GM04504 (cell line): Measurements from ENCODE around the gene DPP7.

Experiments
- DNase-seq: peaks from one replicate; pipeline ENCODE4 v3.0.0-alpha.2; 2012; ENCODE audit warnings: low read depth

Gene DPP7

GRCh38 chr9:137110911-137111787 is 3.4 kb downstream of the DPP7 start:
- DNase-seq = no peak

- no peak for DNase-seq
These were observed 4.2 kb downstream of the DPP7 start for GRCh38 chr9:137110147-137110910.

- no peak for DNase-seq
These were observed 5.0 kb downstream of the DPP7 start for GRCh38 chr9:137109250-137110146.

- no peak for DNase-seq
These were observed 5.8 kb downstream of the DPP7 start for GRCh38 chr9:137108608-137109249.

- DNase-seq = no peak
These were observed 6.6 kb downstream of the DPP7 start for GRCh38 chr9:137107982-137108381.

- DNase-seq = no peak
These were observed 7.1 kb downstream of the DPP7 start for GRCh38 chr9:137107312-137107921.

- no peak for DNase-seq
These were observed 7.8 kb downstream of the DPP7 start for GRCh38 chr9:137106662-137107250.

- no peak for DNase-seq
These were observed 8.5 kb downstream of the DPP7 start for GRCh38 chr9:137105814-137106661.

- no peak for DNase-seq
These were observed 11.1 kb downstream of the DPP7 start for GRCh38 chr9:137103206-137103999.

- no peak for DNase-seq
These were observed 15.3 kb downstream of the DPP7 start for GRCh38 chr9:137099231-137099630.

GRCh38 chr9:137097761-137098462 is 16.6 kb downstream of the DPP7 start:
- no peak for DNase-seq

- DNase-seq = no peak
These were observed 17.6 kb downstream of the DPP7 start for GRCh38 chr9:137096785-137097546.

GRCh38 chr9:137095664-137096517 is 18.6 kb downstream of the DPP7 start:
- no peak for DNase-seq

GRCh38 chr9:137089232-137089947 is 25.1 kb downstream of the DPP7 start:
- DNase-seq = no peak

GRCh38 chr9:137088121-137088520 is 26.4 kb downstream of the DPP7 start:
- no peak for DNase-seq

- no peak for DNase-seq
These were observed 27.1 kb downstream of the DPP7 start for GRCh38 chr9:137087409-137087925.
